ENCODE measurements around the gene DNAJC18. TPM values are rescaled to one million over a fixed set of nuclear protein-coding genes. Genes with fewer than 3 reads are reported as not detected.

The DNAJC18 gene
- total RNA-seq, 2 donors from 2014 or later, result 5.9 to 8.5 TPM

DNA sequence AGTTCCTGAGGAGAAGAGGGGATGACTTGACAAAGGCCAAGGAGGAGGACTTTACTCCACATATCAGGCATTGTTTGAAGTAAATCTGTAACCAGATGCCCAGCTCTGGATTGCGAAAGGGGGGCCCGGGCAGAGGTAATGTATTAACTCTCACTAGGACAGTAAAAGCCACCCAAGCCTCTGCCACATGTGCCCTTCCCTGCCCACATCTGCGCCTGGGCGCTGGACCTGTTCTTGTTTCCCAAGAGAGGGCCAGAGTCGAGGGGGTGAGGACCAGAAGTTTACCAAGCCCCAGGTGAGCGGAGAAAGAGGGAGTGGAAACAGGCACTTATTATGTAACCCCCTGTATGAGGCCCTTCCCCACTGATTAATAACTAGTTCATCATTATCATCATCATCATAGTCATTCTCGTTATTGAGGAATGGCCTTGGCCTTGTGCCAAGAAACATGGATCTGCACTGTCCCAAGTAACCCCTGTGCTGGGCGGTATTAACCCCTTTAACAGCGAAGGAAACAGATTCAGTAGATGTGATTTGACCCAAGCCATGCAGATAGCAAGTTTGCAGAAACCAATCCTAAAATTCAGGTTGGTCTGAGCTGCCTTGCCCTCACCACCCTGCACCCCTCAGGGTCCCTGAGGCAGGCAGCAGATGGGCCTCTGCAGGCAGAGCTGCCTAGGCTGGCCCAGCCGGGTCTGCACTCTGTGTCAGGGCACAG, 55.9 kb downstream of the DNAJC18 start, which contains the start of gene SLC23A1:
Gene SLC23A1, minus strand, starts transcription at position 23 of the 718 bp plus-strand sequence. CDS start 44 bp downstream, outside the sequence.
- H3K27me3 ChIP-seq, result no peaks in the 10 kb centered on the region
- TF ChIP-seq, protein P1, sequence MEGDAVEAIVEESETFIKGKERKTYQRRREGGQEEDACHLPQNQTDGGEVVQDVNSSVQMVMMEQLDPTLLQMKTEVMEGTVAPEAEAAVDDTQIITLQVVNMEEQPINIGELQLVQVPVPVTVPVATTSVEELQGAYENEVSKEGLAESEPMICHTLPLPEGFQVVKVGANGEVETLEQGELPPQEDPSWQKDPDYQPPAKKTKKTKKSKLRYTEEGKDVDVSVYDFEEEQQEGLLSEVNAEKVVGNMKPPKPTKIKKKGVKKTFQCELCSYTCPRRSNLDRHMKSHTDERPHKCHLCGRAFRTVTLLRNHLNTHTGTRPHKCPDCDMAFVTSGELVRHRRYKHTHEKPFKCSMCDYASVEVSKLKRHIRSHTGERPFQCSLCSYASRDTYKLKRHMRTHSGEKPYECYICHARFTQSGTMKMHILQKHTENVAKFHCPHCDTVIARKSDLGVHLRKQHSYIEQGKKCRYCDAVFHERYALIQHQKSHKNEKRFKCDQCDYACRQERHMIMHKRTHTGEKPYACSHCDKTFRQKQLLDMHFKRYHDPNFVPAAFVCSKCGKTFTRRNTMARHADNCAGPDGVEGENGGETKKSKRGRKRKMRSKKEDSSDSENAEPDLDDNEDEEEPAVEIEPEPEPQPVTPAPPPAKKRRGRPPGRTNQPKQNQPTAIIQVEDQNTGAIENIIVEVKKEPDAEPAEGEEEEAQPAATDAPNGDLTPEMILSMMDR (IDR thresholded peaks at IDR 0.05), result no peak
- no peak for DNase-seq (ENCODE audit: low spot score)
- no peak within 1 kb of the TSS for H3K4me3 ChIP-seq
- H3K27ac ChIP-seq, result no peak within 1 kb of the TSS
- peaks cover 0 to 25% of the 10 kb centered on the region in 2 donors for H3K4me1 ChIP-seq
- no peaks in the 10 kb centered on the region for H3K9me3 ChIP-seq
- no peaks in the 10 kb centered on the region for H3K36me3 ChIP-seq

DNA sequence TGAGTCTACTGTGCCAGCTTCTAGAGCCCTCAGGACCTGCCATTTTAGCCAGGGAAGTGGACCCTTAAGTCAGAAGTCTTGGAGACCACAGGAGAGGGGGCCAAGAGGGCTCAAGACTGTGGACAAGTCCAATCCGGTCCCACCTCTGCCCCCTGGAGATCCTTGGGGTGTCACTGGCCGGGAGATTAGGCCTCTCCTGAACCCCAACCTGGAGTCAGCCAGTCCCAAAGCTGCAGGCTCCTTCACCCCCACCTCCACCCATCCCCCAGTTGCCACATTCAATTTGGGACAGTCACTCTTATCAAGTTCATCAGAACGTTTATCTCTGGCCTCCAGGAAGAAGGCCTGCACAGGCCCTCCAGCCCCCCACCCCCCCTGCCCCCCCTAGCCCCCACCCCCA, 56.5 kb downstream of the DNAJC18 start:
- H3K27ac ChIP-seq, result no peak overlapping the region
- DNase-seq (ENCODE audit: low spot score), result no peak
- no peaks in the 10 kb centered on the region for H3K27me3 ChIP-seq
- TF ChIP-seq, protein P1 (IDR thresholded peaks at IDR 0.05), result no peak
- no peaks in the 10 kb centered on the region for H3K9me3 ChIP-seq
- no peak overlapping the region for H3K4me3 ChIP-seq
- no peaks in the 10 kb centered on the region for H3K36me3 ChIP-seq
- H3K4me1 ChIP-seq, result peaks cover 0 to 18% of the 10 kb centered on the region in 2 donors

DNA sequence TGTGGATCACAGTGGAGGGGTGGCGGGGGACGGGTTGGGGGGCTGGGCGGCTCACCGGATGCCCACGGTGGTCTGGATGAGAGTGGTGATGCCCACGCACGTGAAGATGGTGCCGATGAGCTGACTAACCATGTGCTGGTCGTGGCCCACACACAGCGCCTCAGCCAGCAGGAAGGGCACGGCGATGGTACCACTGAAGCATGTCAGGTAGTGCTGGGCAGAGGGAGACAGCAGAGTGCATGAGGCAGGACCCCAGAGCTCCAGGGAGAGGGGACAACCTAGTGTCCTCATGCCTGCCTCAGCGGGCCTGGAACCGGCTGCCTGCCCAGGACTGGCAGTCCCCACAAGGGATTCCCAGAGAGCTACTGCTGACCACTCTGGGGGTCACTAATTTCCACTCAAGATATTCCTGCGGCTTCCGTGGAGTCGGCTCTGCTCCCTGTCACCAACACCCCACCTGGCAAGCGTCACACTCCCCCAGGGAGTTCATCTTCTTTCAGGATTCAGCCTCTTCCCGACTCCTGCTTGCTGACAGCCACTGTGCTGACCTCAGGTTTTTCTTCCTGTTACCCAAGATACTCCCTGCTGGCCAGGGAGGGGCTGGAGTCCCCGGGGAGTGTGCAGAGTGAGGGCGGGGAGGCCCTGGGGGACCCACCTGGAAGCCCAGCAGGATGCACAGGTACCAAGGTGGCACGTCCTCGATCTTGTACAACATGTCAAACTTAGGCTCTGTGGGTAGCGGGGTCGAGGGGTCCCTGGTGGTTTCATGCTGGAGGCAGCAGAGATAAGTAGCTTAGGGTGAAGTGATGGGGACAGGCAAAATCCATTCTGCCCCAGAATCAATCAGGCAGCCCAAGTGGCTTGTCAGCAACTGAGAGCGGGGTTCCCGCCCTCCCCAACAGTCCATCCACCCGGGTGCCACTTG, 57.2 kb downstream of the DNAJC18 start:
- TF ChIP-seq, protein P1 (IDR thresholded peaks at IDR 0.05), result no peak
- no peak for DNase-seq (ENCODE audit: low spot score)

DNA sequence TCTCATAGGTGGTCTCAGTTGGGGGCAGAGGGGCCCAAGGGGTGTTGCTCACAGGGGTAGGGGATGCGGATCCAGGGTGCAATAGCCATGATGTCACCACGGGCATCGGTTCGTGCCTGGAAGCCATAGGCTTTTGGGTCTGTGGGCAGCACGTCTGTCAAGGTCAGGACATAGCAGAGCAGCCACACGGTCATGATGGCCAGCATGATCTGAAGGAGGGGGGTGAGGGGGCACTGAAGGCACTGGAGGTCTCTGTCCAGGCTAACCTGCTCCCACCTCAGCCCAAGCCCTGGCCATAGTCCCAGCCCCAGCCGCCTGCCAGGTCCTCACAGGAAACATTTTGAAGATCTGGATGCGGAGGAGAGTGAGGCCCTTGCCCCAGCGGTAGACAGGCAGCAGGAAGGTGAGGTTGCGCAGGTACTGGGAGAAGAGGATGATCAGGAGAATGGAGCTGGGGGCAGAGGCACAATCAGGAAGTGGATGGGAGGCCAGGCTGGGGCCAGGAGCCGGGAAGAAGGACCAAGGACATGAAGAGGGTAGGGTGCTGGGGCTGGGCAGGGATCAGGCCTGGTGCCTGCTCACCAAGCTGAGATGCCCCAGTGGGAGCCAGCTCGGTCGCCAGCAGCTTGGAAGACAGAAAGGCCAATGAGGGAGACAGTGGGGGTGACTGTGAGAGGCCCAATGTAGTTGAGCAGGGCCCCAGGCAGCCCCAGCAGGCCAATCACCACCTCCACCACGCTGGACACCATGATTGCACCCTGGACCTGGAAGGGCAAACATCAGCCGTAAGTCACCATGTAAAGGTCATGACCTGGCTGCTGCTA, 59.5 kb downstream of the DNAJC18 start:
- H3K27me3 ChIP-seq, result no peaks in the 10 kb centered on the region
- H3K4me1 ChIP-seq, result peaks cover 0 to 8% of the 10 kb centered on the region in 2 donors
- no peak overlapping the region for H3K4me3 ChIP-seq
- no peak for DNase-seq (ENCODE audit: low spot score)
- no peak overlapping the region for H3K27ac ChIP-seq
- TF ChIP-seq, protein P1 (IDR thresholded peaks at IDR 0.05), result no peak
- no peaks in the 10 kb centered on the region for H3K36me3 ChIP-seq
- no peaks in the 10 kb centered on the region for H3K9me3 ChIP-seq

More for the DNA sequence above, 57.2 kb downstream of the DNAJC18 start:
- no peaks in the 10 kb centered on the region for H3K27me3 ChIP-seq
- H3K36me3 ChIP-seq, result no peaks in the 10 kb centered on the region
- peaks cover 0 to 15% of the 10 kb centered on the region in 2 donors for H3K4me1 ChIP-seq
- no peak overlapping the region for H3K27ac ChIP-seq
- no peak overlapping the region for H3K4me3 ChIP-seq
- H3K9me3 ChIP-seq, result no peaks in the 10 kb centered on the region

DNA sequence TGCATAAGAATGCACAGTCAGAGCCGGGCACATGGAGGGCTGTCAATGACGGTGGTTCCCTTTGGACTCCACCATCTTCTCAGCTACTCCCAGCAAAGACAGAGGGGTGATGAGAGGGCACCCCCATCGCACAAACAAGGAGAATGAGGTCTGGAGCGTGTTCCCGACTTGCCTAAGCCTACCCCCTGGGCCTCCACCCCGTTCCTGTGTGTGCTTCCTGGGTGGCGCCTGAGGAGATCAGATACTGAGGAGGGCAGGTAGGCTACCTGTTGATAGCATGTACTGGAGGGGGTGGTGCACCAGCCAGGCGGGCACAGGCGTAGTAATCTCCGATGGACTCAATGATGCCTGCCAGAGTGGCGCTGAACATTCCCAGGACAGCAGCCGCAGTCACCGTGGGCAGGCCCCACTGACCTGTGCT, 60.4 kb downstream of the DNAJC18 start:
- H3K27me3 ChIP-seq, result no peaks in the 10 kb centered on the region
- TF ChIP-seq, protein P1 (IDR thresholded peaks at IDR 0.05), result no peak
- H3K9me3 ChIP-seq, result no peaks in the 10 kb centered on the region
- H3K4me3 ChIP-seq, result no peak overlapping the region
- no peak for DNase-seq (ENCODE audit: low spot score)
- H3K4me1 ChIP-seq, result peaks cover 0 to 6% of the 10 kb centered on the region in 2 donors
- no peaks in the 10 kb centered on the region for H3K36me3 ChIP-seq
- H3K27ac ChIP-seq, result no peak overlapping the region

Data from right atrium auricular region (tissue), 2 donors.